HK-2 (cell line): Measurements from ENCODE around the gene SPAG7.

Experiments
- DNase-seq: peaks from one replicate; pipeline ENCODE4 v3.0.0-alpha.2; 2018; ENCODE audit not compliant: unreplicated experiment

SPAG7 gene

DNA sequence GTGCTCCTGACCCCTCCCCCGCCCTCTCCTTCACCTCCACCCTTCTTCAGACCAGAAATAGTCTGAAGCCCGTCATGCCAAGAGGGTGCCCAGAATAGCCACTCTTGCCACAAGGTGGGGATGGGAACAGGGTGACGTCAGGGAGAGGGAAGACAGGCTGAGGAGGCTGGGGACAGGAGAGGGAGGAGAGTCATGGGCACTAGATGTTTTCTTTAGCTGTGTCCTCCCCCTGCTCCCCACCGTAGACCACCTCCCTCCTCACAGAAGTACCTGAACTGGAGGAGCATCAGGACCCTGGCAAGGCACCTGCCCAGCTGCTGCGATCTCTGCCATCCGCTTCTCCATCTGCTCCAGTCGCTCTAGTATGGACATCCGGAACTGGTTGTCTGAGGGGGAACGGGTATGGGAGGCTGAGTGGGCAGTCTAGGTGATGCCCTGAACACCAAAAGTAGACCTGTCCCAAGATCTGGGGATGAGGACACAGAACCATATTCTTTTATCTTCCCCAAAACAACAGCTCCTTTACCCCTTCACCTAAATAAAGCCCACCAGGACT lies 6.6 kb upstream of the SPAG7 start:
- DNase-seq = no peak

DNA sequence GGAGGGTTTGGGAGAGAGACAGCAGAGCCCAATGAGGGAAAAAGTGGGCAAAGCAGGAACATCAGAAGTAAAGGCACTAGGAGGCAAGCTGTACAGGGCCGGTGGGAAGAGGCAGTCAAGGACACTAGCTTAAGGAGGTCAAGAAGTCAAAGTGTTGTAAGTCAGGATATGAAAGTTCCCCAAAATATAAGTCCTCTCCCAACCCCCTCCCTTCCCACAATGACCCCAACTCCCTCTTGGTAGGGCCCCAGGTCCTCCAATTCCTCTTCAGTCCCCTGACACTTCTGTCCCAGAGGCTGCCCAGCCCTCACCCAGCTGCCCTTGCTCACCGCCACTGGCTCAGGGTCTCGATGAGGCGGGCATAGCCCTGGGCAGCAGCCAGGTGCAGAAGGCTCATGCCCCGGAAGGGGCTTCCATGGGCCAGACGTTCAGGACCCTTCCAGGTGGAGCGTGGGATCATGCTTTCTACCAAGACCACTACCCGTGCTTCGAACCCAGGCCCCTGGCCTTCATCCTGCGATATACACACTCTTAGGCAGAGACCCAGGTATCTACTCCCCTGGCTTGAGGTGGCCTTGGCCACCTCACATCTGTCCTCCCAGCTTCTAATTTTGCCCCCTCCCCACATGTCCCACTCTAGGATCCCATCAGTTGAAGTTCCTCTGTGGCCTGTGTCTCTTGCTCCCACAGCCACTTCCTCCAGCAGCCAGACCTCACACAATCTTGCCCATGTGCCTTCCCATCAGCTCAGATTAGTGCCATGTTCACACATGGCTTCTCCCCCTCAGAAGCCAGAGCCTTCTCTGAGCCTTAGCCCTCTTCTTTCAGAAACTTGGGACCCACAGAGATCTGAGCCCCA lies 5.9 kb upstream of the SPAG7 start:
- DNase-seq = no peak

DNA sequence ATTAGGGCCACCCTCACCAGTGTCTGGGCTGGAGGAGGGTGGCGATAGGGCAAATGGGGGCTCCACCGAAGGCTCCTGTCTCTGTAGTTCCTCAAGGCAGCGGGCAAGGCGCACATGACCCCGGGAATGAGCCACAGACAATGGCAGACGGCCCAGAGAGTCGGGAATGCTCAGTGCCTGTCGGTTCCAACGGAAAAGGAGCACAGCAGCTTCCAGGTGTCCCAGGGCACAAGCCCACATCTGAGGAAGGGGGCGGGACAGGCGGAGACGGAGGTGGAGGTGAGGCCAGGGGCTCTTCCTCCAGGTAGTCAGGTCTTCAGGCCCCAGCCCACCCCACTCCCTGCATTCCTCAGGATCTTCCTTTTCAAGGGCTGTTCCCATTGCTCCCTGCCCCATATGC lies 5.1 kb upstream of the SPAG7 start:
- DNase-seq = no peak

DNA sequence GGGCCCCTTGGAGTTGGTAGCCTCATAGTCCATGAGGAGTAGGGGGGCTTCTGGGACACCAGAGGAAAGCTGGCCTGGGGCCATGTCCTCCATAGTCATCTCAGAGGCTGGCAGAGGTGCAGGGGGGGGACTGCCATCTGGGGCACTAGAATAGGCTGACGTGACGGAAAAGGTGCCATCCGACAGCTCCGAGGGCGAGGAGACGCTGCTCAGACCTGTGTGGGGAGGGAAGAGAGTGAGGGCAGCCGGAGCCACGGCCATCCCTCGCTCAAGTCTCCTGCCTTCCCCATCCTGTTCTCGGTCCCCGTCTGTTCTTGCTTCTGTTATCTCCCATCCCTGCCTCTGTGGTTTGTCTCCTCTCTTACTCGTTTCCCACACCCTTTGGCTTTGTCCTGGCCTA lies 4.7 kb upstream of the SPAG7 start:
- no peak for DNase-seq

DNA sequence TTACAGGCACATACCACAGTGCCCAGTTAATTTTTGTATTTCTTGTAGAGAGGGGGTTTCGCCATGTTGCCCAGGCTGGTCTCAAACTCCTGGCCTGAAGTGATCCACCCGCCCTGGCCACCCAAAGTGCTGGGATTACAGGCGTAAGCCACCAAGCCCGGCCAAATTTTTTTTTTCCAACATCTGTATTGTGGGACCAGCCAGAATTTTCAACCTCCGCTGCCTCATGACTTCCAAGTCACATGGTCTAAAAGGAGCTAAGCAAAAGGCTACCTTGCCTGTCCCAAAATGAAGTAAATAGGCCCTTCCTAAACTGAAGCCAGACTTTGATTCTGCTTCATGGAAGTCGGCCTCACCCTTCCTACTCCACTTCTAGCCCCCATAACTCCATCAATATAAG lies 4.2 kb upstream of the SPAG7 start:
- no peak for DNase-seq

DNA sequence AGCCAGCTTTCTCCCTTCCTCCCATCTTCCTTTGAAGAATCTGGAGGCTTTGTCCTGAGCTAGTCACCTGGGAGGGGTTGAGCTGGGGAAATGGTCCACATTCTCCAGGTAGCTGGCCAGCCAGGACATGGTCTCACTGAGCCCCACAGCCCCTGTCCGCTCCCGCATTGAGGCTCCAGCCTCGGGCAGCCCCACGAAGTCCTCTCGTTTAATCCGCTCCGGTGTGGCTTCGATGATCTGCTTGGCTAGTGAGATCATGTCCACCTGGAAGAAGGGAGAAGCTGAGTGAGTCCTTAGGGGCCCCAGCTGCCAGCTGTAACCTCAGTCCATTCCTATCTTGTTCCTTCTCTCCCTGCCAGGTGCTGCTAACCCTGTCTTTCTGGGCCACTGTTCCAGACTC lies 2.7 kb upstream of the SPAG7 start:
- no peak for DNase-seq

DNA sequence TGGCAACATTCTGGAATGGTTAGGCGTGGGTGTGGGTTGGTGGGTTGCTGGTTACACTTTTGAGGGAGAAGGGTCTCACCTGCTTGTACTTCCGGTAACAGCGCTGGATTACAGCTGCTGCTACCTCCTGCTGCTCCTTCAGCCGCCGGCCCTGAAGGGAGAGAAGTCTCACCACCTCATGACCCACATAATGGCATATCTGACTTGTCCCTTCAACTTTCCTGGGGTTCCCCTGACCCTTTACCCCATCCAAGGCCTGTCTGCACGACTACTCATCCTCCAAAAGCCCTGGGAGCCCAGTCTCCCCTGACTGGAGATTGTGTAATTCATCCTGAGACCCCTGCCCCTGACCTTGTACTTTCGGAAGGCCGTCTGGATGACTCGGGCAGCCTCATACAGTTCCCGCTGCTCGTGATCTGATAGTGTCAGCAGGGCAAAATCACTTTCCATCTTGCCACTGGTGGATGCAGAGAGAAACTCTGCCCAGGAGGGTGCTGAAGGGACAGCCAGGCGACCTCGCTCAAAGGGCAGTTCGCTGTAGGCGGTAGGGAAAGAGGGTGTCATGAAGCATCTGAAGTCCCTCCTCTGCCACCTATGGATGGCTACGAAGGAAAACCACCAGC lies 2.0 kb upstream of the SPAG7 start:
- DNase-seq = peak; percentile 48

DNA sequence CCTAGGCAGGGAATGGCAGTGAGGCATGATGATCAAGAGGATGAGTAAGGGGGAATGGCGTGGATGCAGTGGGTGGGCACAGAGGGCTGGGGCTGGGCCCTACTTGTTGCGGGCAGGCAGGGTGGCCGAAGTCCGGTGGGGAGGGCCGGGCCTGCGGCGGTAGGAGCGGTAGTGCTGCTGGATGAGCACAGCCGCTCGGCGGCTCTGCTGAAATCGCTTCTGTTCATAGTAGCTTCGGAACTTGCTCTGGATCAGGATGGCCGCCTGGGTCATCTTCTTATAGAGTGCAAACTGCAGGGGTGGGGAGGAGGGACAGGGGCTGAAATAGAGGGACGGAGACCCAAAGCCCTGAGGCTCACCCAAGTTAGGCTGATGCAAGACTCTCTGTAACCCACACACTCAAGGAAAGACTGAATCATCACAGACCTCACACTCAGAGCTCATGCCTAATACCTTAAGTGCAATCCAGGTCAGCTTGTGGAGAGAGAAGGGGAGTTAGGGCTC lies 1.5 kb upstream of the SPAG7 start:
- peak; percentile 83 for DNase-seq

DNA sequence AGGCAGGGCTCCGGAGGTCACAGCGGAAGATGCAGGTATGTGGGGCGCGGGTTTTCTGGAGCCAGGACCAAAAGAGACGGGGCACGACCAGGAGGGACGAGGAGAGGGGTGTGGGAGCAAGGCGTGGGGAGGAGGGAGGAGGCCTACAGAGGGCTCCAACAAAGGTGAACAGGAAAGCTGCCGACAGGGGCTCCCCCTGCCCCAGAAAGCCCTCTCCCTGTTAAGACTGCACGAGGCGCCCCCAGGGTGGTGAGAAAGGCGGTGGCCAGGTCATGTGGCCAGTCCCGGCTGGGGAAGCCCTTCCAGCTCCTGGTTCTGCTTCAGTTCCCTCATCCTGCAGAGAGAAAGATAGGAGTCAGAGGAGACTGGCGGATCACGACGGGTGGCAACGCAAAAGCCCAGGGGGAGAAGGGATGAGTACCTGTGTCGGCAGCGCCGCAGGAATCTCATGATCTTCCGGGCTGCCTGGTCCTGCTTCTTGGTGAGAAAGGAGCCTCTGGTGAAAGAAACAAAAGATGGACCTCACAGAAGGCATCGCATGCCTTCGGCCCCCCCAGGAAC lies 949 bp upstream of the SPAG7 start:
- peak; percentile 74 for DNase-seq

DNA sequence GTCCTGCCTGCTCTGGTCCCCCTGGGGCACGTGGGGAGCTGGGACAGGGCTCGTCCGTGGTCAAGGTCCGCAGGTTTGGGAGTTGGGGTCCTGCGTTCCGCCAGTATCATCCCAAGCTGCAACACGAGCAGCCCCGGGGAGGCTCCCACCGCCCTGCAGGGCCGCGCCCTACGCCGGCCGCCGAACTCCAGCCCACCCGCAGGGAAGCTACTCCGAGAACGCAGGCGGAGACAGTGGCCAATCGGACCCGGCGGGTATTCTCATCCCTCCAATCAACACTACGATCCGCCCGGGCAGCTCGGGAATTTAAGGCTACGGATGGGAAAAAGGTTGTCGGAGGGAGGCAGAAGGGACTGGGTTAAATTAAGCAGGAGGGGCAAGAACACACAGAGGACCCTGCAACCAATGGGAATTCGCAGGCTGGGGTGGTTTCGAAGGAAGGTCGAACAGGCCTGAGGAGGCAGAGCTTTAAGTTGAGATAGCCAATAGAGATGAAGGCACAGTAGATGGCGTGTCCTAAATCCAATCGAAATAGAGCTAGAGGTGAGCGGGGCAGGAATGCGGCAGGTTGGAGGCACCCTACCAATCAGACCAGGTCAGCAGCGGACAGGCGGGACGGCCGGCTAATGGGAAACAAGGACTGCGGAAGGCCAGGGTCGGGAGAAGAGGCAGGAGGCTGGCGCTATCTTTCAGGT lies 626 bp downstream of the SPAG7 start:
- peak; percentile 99 for DNase-seq

DNA sequence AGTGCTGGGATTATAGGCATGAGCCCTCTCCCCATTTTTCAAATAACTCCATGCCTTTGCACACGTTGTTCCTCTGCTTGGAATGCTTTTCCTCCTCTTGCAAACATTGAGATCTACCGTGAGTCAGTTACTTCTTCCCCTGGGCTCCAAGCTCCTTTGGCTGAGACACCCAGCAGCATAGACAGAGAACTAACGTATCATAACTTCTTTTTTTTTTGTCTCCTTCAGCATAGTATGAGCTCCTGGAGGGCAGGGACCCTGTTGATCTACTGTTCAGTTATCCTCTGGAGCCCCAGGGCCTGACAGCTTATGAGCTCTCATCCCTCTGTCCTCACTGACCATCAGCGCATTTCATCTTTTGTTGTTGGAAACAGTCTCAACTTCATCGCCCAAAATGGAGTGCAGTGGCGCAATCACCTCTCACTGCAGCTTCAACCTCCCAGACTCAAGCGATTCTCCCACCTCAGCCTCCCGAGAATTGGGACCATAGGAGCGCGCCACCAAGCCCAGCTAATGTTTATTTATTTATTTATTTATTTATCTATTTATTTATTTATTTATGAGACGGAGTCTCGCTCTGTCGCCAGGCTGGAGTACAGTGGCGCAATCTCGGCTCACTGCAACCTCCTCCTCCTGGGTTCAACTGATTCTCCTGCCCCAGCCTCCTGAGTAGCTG lies 2.2 kb downstream of the SPAG7 start:
- DNase-seq = no peak

DNA sequence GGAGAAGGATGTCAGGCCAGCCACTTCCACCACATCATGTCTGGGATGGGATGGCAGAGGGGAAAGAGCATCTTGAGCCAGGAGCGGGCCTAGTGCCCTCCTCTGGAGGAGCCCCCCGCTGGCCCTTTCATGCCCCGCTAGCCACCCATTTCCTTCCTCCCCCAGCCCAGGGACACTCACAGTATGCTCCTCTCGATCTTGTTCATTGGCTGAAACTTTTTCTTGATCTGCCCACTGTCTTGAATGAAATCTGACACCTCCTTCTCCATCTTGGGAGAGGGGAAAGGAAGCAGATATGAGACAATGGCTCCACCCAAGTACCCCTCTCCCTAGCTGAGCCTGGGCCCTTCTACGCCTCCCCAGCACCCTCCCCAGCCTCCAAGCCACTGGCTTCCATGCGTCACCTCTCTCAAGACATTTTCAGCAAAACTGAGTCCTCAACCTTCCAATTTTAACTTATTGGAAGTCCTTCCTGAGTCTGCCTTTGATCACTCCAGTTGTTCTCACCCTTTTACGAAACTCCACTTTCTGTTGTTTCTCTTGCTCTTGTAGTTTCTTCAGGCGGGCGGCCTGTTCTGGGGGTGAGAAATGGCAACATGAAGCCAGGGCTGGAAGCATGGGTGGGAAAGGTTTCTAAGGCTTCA lies 7.2 kb downstream of the SPAG7 start:
- DNase-seq = no peak

DNA sequence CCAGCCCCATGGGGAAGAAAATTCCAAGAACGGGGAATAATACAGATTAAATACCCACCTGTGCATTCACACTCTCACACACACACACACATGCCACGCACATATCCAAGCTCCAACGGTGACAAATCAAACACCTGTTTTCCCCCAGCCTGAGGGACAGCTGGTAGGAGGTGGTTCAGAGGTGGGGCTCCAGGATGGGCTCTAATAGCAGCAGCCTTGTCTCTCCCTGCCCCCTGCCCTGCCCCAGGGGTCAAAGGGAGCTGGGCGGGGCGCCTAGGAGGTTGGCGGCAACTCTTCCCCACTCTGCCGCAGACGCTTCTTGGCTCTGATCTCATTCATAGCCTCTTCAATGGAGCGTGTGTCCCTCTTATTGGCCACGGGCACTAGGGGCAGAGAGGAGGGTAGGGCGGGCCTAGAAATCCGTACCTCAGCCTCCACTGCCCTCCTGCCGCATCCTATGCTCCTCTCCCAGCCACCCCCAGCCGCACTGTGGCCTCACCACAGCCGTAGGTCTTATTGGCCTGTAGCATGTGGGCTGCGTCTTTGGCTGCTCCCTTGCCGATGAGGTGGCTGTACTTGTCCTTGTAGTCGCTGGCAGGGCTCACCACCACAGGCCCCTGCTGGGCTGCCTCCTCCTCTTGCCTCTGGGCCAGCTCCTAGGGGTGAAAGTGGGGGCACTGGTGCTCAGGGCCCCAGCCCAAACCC lies 8.2 kb downstream of the SPAG7 start:
- no peak for DNase-seq

DNA sequence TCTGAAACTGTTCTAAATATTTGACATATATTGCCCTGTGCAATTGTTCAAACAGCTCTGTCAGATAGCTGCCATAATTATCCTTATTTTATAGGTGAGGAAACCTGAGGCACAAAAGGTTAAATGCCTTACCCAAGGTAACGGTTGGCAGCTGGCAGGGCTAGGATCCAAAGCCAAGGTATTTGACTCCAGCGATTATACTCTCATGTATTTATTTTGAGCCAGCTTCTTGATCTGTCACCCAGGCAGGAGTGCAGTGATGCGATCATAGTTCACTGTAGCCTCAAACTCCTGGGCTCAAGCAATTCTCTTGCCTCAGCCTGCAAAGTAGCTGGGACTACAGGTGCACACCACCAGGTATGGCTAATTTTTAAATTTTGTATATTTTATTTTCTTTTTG lies 9.5 kb downstream of the SPAG7 start:
- no peak for DNase-seq

DNA sequence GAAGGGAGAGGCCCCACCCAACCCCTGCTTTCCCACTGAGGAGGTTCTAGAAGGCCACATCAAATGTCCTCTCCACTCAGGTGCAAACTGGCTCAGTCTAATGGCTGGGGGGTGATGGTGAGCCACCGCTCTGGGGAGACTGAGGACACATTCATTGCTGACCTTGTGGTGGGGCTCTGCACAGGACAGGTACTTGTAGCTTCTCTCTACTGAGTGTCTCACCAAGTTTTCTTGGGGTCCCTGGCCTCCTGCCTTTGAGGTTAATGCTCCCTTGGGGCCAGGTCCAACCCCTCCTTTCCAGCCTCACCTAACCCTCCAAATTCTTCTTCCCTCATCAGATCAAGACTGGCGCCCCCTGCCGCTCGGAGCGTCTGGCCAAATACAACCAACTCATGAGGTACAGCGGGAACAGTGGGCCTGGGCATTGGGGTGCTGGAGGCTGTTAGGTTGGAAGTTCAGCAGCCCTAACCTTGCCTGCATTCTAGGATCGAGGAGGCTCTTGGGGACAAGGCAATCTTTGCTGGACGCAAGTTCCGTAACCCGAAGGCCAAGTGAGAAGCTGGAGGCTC lies 11.0 kb downstream of the SPAG7 start:
- no peak for DNase-seq

DNA sequence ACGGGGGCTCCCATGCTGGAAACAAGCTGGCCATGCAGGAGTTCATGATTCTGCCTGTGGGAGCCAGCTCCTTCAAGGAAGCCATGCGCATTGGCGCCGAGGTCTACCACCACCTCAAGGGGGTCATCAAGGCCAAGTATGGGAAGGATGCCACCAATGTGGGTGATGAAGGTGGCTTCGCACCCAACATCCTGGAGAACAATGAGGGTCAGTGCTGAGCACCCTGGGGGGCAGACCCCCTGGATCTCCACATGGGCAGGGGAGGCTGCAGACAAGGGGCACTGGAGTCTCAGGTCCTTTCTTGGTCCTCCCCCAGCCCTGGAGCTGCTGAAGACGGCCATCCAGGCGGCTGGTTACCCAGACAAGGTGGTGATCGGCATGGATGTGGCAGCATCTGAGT lies 12.5 kb downstream of the SPAG7 start:
- DNase-seq = no peak

DNA sequence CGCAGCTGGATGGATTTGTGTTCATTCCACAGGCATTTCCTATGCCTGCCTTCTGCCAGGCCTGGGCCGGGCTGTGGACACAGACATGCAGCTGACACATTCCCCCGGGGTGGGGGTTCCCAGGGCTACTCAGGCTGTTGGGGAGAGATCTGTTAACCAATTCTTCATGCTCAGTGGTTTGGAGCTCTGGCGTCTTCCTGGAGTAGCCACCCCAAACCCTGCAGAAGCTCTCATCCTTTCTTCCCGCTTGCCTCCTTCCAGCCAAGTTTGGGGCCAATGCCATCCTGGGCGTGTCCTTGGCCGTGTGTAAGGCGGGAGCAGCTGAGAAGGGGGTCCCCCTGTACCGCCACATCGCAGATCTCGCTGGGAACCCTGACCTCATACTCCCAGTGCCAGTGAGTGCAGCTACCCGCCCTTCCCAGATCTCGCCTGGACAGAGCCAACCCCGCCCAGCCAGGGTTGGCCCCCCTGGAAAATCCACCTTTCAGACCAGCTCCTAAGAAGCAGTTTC lies 14.1 kb downstream of the SPAG7 start:
- DNase-seq = peak; percentile 80

DNA sequence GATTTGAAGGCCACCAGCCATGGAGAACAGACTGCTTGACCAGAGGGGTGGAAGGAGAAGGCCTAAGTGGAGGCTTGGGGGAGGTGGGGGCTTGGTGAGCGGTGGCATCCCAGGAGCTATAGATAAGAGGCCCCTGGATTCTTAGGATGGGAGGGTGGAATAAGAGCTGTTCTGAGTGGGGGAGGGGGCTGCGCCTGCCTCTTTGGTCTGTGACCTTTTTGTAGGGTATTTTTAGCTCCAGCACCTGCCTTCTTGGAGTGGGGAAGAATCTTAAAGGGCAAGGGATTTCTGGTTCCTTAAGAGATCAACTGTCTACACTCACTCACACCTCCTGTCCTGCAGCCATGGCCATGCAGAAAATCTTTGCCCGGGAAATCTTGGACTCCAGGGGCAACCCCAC lies 16.1 kb downstream of the SPAG7 start:
- no peak for DNase-seq

DNA sequence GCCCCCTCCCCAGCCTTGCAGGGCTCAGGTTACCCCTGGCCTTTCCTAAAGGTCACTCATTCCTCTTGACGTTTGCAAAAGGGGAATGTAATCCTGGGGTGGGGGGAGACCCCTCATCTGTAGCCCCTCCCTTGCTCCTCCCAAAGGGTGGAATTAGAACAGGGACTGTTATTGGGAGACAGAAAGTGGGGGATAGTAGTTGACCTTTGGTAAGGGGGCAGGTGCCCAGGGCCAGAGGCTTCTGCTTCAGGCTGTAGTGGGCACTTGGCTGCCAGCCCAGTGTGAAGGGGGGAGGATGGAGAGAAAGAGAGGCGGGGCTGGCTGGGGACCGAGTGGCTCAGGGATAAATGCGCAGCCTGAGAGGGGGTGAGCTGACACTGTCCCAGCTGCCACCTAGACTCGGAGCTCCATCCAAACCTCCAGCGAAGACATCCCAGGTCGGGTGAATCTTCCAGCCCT lies 16.8 kb downstream of the SPAG7 start, which contains the start of gene ENO3:
TSS of gene ENO3 (plus strand) at position 374 of the 459 bp plus-strand sequence. CDS start 711 bp downstream, outside the sequence.
- peak; percentile 50 for DNase-seq
